Measurements from ENCODE around the gene NMU. TPM values are rescaled to one million over a fixed set of nuclear protein-coding genes. Genes with fewer than 3 reads are reported as not detected.

Gene NMU
- total RNA-seq, 1 donor from 2014 or later = not detected

- Histone ChIP-seq H3K36me3 (no peaks in the 10 kb centered on the region), H3K27ac (replicated peaks) (no peak overlapping the region), H3K27me3 (ENCODE audit: low read depth) (peaks cover 22% of the 10 kb centered on the region), H3K9me3 (replicated peaks) (peaks cover 11% of the 10 kb centered on the region), H3K4me3 (no peak overlapping the region), H3K4me1 (no peaks in the 10 kb centered on the region)
- no peak for TF ChIP-seq CTCF (IDR thresholded peaks at IDR 0.05; ENCODE audit: borderline replicate concordance)
- intact Hi-C loops (cut with micrococcal nuclease) = no loop called here
- no peak for DNase-seq
Observed at GRCh38 chr4:55675196-55675793, 39.2 kb upstream of the NMU start.

- no peak for DNase-seq
- H3K9me3 ChIP-seq (replicated peaks) = peaks cover 11% of the 10 kb centered on the region
- peaks cover 22% of the 10 kb centered on the region for H3K27me3 ChIP-seq (ENCODE audit: low read depth)
- TF ChIP-seq CTCF (IDR thresholded peaks at IDR 0.05; ENCODE audit: borderline replicate concordance) = no peak
- H3K36me3 ChIP-seq = no peaks in the 10 kb centered on the region
- no peak overlapping the region for H3K4me3 ChIP-seq
- no peaks in the 10 kb centered on the region for H3K4me1 ChIP-seq
- intact Hi-C loops (cut with micrococcal nuclease) = no loop called here
- H3K27ac ChIP-seq (replicated peaks) = no peak overlapping the region
Observed at GRCh38 chr4:55673424-55673823, 37.3 kb upstream of the NMU start.

DNA sequence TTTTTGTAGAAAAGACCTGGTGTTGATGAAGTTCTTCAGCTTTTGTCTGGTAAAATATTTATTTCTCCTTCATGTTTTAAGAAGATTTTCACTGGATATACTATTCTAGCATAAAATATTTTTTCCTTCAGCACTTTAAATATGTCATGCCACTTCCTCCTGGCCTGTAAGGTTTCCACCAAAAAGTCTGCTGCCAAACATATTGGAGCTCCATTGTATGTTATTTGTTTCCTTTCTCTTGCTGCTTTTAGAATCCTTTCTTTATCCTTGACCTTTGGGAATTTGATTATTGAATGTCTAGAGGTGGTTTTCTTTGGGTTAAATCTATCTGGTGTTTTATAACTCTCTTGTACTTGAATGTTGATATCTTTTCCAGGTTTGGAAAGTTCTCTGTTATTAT is 35.6 kb upstream of the NMU start:
- TF ChIP-seq CTCF (IDR thresholded peaks at IDR 0.05; ENCODE audit: borderline replicate concordance) = no peak
- Histone ChIP-seq H3K4me3 (no peak overlapping the region), H3K4me1 (no peaks in the 10 kb centered on the region), H3K9me3 (replicated peaks) (peaks cover 11% of the 10 kb centered on the region), H3K27ac (replicated peaks) (no peak overlapping the region), H3K36me3 (no peaks in the 10 kb centered on the region), H3K27me3 (ENCODE audit: low read depth) (peaks cover 30% of the 10 kb centered on the region)
- DNase-seq = no peak
- intact Hi-C loops (cut with micrococcal nuclease) = no loop called here

DNA sequence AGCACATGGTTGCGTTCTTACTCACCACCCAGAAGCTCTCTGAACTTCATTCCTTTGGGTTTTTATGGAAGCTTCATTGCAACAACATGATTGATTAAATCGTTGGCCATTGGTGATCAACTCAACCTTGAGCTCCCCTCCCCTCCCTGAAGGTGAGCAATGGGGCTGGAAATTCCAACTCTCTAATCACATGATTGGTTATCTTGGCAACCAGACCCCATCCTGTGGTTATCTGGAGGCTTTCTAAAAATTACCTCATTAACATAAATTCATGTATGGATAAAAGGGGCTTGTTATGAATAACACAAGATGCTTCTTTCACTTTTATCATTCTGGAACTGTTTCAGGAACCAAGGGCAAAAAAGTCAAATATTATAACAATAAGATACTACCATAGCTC is 34.6 kb upstream of the NMU start:
- TF ChIP-seq CTCF (IDR thresholded peaks at IDR 0.05; ENCODE audit: borderline replicate concordance) = no peak
- H3K27ac ChIP-seq (replicated peaks) = no peak overlapping the region
- intact Hi-C loops (cut with micrococcal nuclease) = no loop called here
- H3K4me1 ChIP-seq = no peaks in the 10 kb centered on the region
- H3K27me3 ChIP-seq (ENCODE audit: low read depth) = peaks cover 35% of the 10 kb centered on the region
- peaks cover 11% of the 10 kb centered on the region for H3K9me3 ChIP-seq (replicated peaks)
- no peak for DNase-seq
- H3K36me3 ChIP-seq = no peaks in the 10 kb centered on the region
- H3K4me3 ChIP-seq = no peak overlapping the region

DNA sequence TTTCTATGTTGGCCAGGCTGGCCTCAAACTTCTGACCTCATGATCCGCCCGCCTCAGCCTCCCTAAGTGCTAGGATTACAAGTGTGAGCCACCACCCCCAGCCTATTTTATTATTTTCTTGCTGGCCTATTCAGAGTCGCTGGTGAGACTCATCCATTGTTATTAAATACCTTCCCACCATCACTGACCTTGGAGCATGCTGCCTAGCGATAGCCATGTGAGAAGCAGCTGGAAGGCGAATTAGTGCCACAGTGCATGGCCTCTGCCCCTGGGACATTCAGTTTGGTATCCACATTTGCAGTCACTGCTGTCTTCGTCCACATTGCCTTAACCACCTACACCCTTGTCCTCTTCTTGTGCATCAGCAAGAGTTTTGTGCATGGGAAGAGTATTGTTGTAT is 32.4 kb upstream of the NMU start:
- Histone ChIP-seq H3K27ac (replicated peaks) (no peak overlapping the region), H3K4me1 (no peaks in the 10 kb centered on the region), H3K4me3 (no peak overlapping the region), H3K27me3 (ENCODE audit: low read depth) (peaks cover 27% of the 10 kb centered on the region), H3K9me3 (replicated peaks) (peaks cover 11% of the 10 kb centered on the region), H3K36me3 (no peaks in the 10 kb centered on the region)
- DNase-seq = no peak
- intact Hi-C loops (cut with micrococcal nuclease) = no loop called here
- TF ChIP-seq CTCF (IDR thresholded peaks at IDR 0.05; ENCODE audit: borderline replicate concordance) = no peak
